GM12892 (cell line): Measurements from ENCODE around the gene NUDCD3.

Experiments used
- POLR2A ChIP-seq: IDR thresholded peaks from 2 replicates; pipeline ENCODE4 v1.6.1; 2011; ENCODE audit warnings: low read depth, low read length, control low read depth
- POLR2AphosphoS5 ChIP-seq: IDR thresholded peaks from 2 replicates; pipeline ENCODE4 v1.6.1; 2011; ENCODE audit warnings: low read depth, low read length, control low read depth
- TAF1 ChIP-seq: IDR thresholded peaks from 2 replicates; pipeline ENCODE4 v1.6.1; 2011; ENCODE audit warnings: low read depth, mild to moderate bottlenecking, control low read depth, low read length, borderline replicate concordance

DNA sequence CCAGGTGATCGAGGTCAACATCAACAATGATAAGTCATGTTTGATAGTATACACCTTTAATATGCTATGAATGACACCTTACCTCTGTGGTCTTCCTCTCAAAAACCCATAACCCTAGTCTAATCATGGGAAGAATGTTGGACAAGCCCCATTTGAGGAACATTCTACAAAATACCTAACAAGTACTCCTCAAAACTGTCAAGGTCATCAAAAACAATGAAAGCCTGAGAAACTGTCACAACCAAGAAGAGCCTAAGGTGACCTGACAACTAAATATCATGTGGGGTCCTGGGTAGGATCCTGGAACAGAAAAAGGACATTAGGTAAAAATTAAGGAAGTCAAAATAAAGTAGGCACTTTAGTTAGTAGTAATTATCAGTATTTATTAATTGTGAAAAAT is 5.9 kb upstream of the NUDCD3 start:
- TF ChIP-seq TAF1 (no peak), POLR2A (no peak), POLR2AphosphoS5 (no peak)
